Esophagus muscularis mucosa (tissue), 3 donors: ENCODE results near the gene PPP2R3C.

Experiments used
- POLR2AphosphoS5 ChIP-seq, 2 donors: sonication (generic); formaldehyde crosslinking; IDR thresholded peaks; one replicate each; pipeline ENCODE4 v1.6.1; 2017; ENCODE audit warnings: antibody characterized with exemption in 2 of 2
- TF ChIP-seq, protein P1 (sequence below), 3 experiments: fragments of 200-600 bp in 2 of 3; fragments of 450-650 bp in 1 of 3; sonication (generic) in 2 of 3; IDR thresholded peaks; one replicate each; pipeline ENCODE4 v1.5.1; 2017 to 2019; ENCODE audit warnings: antibody characterized with exemption in 3 of 3, mild to moderate bottlenecking in 2 of 3, moderate library complexity in 1 of 3

DNA sequence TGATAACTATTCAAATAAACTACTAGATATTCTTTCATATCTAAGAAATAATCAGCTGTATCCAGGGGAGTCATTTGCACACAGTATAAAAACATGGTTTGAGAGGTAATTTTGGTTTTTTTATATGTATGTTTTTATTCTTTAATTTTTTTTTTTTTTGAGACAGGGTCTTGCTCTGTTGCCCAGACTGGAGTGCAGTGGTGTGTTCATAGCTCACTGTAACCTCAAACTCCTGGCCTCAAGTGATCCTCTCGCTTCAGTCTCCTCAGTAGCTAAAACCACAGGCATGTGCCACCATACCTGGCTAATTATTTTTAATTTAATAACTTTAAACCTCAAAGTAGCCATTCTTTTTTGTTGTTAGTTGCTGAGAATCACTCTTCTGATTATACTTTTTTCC is 2.3 kb upstream of the PPP2R3C start:
- TF ChIP-seq, protein P1, sequence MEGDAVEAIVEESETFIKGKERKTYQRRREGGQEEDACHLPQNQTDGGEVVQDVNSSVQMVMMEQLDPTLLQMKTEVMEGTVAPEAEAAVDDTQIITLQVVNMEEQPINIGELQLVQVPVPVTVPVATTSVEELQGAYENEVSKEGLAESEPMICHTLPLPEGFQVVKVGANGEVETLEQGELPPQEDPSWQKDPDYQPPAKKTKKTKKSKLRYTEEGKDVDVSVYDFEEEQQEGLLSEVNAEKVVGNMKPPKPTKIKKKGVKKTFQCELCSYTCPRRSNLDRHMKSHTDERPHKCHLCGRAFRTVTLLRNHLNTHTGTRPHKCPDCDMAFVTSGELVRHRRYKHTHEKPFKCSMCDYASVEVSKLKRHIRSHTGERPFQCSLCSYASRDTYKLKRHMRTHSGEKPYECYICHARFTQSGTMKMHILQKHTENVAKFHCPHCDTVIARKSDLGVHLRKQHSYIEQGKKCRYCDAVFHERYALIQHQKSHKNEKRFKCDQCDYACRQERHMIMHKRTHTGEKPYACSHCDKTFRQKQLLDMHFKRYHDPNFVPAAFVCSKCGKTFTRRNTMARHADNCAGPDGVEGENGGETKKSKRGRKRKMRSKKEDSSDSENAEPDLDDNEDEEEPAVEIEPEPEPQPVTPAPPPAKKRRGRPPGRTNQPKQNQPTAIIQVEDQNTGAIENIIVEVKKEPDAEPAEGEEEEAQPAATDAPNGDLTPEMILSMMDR (IDR thresholded peaks at IDR 0.05) = no peak
- TF ChIP-seq POLR2AphosphoS5 (IDR thresholded peaks at IDR 0.05) = no peak
